Kidney (tissue), 14 donors: ENCODE results near the gene CD52. TPM values are rescaled to one million over a fixed set of nuclear protein-coding genes. Genes with fewer than 3 reads are reported as not detected.

Experiments
- DNase-seq, 5 donors: peaks; one replicate each; pipeline ENCODE4 v3.0.0-alpha.2; 2013 to 2020
- FAIRE-seq: peaks from 2 replicates; lab custom pipeline; 2012; peaks lifted over from hg19 to GRCh38; lab: Jason Lieb, UNC
- H3K27ac ChIP-seq, 2 donors: one replicate each; pipeline ENCODE4 v1.7.0; 2013; ENCODE audit warnings: low read depth in 2 of 2, low read length in 2 of 2, inconsistent platforms in 1 of 2
- H3K27me3 ChIP-seq: one replicate; pipeline ENCODE4 v1.7.1; 2013; ENCODE audit warnings: low read length, inconsistent platforms; ENCODE audit not compliant: control insufficient read depth, insufficient read depth
- H3K36me3 ChIP-seq, 3 donors: one replicate each; pipeline versions ENCODE4 v1.7.0 to v1.7.1; 2013; ENCODE audit warnings: low read length in 3 of 3, control low read depth in 1 of 3, inconsistent platforms in 1 of 3; ENCODE audit not compliant: insufficient read depth in 3 of 3, control insufficient read depth in 2 of 3
- H3K4me1 ChIP-seq, 3 donors: one replicate each; pipeline versions ENCODE4 v1.7.0 to v1.7.1; 2013; ENCODE audit warnings: low read length in 3 of 3, inconsistent platforms in 1 of 3, low read depth in 1 of 3; ENCODE audit not compliant: control insufficient read depth in 2 of 3, insufficient read depth in 2 of 3
- H3K4me3 ChIP-seq, 3 donors: one replicate each; pipeline versions ENCODE4 v1.7.0 to v1.8.1; 2013; ENCODE audit warnings: low read length in 3 of 3, control low read depth in 1 of 3, inconsistent platforms in 1 of 3
- H3K9ac ChIP-seq, 3 donors: one replicate each; pipeline versions ENCODE4 v1.7.0 to v1.7.1; 2013; ENCODE audit warnings: low read length in 3 of 3, control low read depth in 1 of 3, inconsistent platforms in 1 of 3
- H3K9me3 ChIP-seq, 3 donors: one replicate each; pipeline versions ENCODE4 v1.7.0 to v1.7.1; 2013; ENCODE audit warnings: low read length in 3 of 3, control low read depth in 1 of 3, inconsistent platforms in 1 of 3; ENCODE audit not compliant: control insufficient read depth in 2 of 3, insufficient read depth in 1 of 3
- intact Hi-C: fragments of 100-400 bp; cut with DNase I; formaldehyde crosslinking; loops from one replicate; pipeline ENCODE4 v1.11.1; 2022
- polyA plus RNA-seq: library from polyadenylated mRNA; stranded (reverse); fragments of 350-450 nt; fragmentation: Illumina TruSeq; extraction: RNeasy Lipid Tissue Mini Kit (QIAGEN cat#74804); gene quantifications from one replicate; pipeline ENCODE4 v1.2.3, GENCODE V29; 2014; ENCODE audit warnings: low read depth, low replicate concordance; ENCODE audit not compliant: insufficient read depth
- total RNA-seq: library from RNA; stranded (reverse); fragmentation: NEBNext Ultra II Directional; extraction: Animal tissue kit (Norgen Biotek cat#: 25700); gene quantifications from one replicate; pipeline ENCODE4 v1.2.1, GENCODE V29; 2021
- TF ChIP-seq, protein P1 (sequence below): IDR thresholded peaks from 3 replicates; pipeline ENCODE4 v1.5.1; 2012; ENCODE audit warnings: mild to moderate bottlenecking, moderate library complexity, borderline replicate concordance; ENCODE audit not compliant: insufficient read depth; ENCODE audit errors: extremely low read depth
- donor health status: control.
- donor health status: control.
- donor health status: control.
- donor health status: control.
- donor health status: control.
- donor health status: DM: yes; HTN: yes; CAD: no.
- donor health status: Normal renal cell carcinoma (clear cell type).

CD52 gene
- total and polyA plus RNA-seq, 2 donors from 2014 or later: 13.2 to 30.8 TPM

DNA sequence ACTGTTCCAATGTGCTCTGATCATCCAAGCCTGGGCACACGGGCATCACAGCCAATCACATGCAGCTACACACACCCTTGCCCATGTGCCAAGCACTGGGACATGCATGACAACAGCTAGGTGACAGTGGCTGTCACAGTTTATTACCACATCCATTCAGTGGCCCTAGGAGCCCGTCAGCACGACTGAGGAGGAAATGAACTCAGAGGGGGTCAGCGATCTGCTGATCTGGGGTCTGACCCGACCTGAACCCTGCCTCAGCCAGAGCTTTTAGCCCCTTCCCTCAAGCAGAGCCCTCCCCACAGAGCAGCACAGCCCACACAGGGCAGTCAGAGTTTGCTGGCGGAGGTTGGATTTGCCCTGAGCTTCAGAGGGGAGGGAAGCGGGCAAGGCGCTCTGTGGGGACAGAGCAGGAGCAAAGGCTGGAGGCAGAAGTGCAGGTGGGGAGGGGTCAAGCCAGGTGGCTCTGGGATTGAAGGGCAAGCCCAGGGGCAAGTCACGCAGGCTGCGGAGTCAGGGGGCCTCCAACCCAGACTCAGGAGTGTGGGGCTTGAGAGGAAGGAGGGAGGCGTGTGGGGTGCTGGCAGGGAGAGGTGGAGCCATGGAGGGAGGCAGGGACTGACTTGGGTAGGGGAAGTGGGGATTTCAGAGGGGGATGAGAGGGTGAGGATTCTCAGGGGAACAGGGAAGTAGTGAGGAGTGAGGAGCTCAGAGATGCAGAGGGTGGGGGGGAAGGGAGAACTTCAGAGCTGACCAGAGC lies 27.5 kb upstream of the CD52 start:
- peaks cover 0 to 5% (median 0%) of the 10 kb centered on the region in 3 donors for H3K4me1 ChIP-seq
- FAIRE-seq (no peak), DNase-seq (peak in 2 of 5 donors; percentile 60 to 71)
- intact Hi-C loops: no loop called here
- TF ChIP-seq, protein P1, sequence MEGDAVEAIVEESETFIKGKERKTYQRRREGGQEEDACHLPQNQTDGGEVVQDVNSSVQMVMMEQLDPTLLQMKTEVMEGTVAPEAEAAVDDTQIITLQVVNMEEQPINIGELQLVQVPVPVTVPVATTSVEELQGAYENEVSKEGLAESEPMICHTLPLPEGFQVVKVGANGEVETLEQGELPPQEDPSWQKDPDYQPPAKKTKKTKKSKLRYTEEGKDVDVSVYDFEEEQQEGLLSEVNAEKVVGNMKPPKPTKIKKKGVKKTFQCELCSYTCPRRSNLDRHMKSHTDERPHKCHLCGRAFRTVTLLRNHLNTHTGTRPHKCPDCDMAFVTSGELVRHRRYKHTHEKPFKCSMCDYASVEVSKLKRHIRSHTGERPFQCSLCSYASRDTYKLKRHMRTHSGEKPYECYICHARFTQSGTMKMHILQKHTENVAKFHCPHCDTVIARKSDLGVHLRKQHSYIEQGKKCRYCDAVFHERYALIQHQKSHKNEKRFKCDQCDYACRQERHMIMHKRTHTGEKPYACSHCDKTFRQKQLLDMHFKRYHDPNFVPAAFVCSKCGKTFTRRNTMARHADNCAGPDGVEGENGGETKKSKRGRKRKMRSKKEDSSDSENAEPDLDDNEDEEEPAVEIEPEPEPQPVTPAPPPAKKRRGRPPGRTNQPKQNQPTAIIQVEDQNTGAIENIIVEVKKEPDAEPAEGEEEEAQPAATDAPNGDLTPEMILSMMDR: no peak
- no peaks in the 10 kb centered on the region for H3K9me3 ChIP-seq
- H3K36me3 ChIP-seq: no peaks in the 10 kb centered on the region
- H3K27me3 ChIP-seq: no peaks in the 10 kb centered on the region
- H3K4me3 ChIP-seq: no peak overlapping the region
- no peak overlapping the region for H3K9ac ChIP-seq
- no peak overlapping the region for H3K27ac ChIP-seq

DNA sequence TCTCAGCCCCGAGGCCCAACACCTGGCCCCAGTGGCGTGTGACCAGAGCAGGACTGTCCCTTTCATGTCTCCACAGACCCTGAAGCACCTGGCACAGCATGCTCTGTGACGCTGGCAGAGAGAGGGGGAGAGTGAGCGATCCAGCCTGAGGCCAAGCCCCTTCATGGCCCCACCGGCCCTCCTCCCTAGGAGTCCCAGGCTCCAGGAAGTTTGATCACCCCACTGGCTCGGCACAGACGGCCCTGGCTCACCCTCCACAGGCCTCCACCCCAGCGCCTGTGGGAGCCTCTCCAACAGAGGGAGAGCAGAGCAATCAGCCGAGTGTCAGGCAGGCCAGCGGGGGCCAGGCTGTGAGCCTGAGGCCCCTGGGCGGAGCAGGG lies 26.9 kb upstream of the CD52 start:
- H3K4me3 ChIP-seq: no peak overlapping the region
- DNase-seq (peak; percentile 60 to 78 (median 68)), FAIRE-seq (no peak)
- H3K27ac ChIP-seq: no peak overlapping the region
- TF ChIP-seq, protein P1: no peak
- no peaks in the 10 kb centered on the region for H3K36me3 ChIP-seq
- no peaks in the 10 kb centered on the region for H3K9me3 ChIP-seq
- H3K9ac ChIP-seq: no peak overlapping the region
- intact Hi-C loops: no loop called here
- no peaks in the 10 kb centered on the region for H3K27me3 ChIP-seq
- peaks cover 0 to 5% (median 0%) of the 10 kb centered on the region in 3 donors for H3K4me1 ChIP-seq

DNA sequence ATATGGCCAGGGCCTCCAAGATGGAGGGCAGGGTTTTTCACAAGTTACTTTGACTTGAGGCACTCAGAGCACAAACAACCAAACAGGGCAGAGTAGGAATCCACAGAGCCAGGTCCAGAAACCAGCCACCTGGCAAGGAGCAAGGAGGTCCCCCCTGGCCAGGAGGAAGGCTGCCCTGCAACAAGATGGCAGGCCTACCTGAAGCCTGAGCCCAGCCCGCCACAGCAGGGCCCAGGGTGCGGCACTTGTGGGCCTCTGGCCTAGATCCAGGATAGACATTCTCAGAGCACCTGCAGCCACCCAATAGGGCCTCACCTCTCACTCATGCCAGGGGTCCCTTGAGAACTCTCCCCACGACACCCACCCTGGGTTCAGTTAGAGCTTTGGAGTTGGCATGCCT lies 26.3 kb upstream of the CD52 start:
- peak in 1 of 5 donors; percentile 67 for DNase-seq
- intact Hi-C loops: no loop called here

More for the DNA sequence above, 26.3 kb upstream of the CD52 start:
- H3K4me1 ChIP-seq: peaks cover 0 to 5% (median 0%) of the 10 kb centered on the region in 3 donors
- no peak overlapping the region for H3K4me3 ChIP-seq
- H3K27me3 ChIP-seq: no peaks in the 10 kb centered on the region
- H3K36me3 ChIP-seq: no peaks in the 10 kb centered on the region
- no peak for FAIRE-seq
- no peak overlapping the region for H3K9ac ChIP-seq
- H3K27ac ChIP-seq: no peak overlapping the region
- TF ChIP-seq, protein P1: no peak
- no peaks in the 10 kb centered on the region for H3K9me3 ChIP-seq
